H1 (cell line): ENCODE results near the gene PRKCA.

Experiments
- HDAC6 ChIP-seq: IDR thresholded peaks from one replicate; pipeline ENCODE4 v1.7.1; 2012; ENCODE audit warnings: low read depth, mild to moderate bottlenecking, inconsistent platforms, low read length, moderate library complexity
- MAFK ChIP-seq: IDR thresholded peaks from 2 replicates; pipeline ENCODE4 v1.6.1; 2012; ENCODE audit warnings: low read depth, mild to moderate bottlenecking, improper control_type of control experiment, low read length
- TF ChIP-seq, protein P1 (sequence below), 3 experiments: IDR thresholded peaks; 1 replicate in 2 of 3; 2 replicates in 1 of 3; pipeline versions ENCODE4 v1.5.1 to v1.6.1; 2011; ENCODE audit warnings: low read length in 3 of 3, mild to moderate bottlenecking in 3 of 3, inconsistent platforms in 2 of 3, low read depth in 1 of 3, moderate library complexity in 1 of 3; ENCODE audit not compliant: insufficient read depth in 1 of 3; ENCODE audit errors: control extremely low read depth in 1 of 3

DNA sequence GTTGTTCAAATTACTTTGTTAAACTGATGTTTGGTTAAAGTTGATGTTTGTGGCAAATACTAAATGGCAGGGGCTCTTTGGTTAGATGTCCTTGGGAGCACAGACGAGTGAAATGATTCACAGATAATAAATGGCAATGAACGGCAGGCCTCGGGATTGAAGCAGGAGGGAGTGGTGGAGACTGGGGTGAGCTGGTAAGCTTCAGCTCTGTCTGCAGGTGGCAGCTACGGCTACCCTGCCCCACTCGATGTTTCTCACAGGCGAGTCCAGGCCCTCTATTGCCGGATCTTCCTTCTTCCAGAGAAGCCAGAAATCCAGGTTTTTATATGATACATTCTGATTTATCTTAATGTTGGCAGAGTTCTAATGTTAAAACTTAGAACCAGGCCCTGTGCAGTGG, 387.8 kb downstream of the PRKCA start:
- TF ChIP-seq MAFK (no peak), HDAC6 (no peak)
- TF ChIP-seq, protein P1, sequence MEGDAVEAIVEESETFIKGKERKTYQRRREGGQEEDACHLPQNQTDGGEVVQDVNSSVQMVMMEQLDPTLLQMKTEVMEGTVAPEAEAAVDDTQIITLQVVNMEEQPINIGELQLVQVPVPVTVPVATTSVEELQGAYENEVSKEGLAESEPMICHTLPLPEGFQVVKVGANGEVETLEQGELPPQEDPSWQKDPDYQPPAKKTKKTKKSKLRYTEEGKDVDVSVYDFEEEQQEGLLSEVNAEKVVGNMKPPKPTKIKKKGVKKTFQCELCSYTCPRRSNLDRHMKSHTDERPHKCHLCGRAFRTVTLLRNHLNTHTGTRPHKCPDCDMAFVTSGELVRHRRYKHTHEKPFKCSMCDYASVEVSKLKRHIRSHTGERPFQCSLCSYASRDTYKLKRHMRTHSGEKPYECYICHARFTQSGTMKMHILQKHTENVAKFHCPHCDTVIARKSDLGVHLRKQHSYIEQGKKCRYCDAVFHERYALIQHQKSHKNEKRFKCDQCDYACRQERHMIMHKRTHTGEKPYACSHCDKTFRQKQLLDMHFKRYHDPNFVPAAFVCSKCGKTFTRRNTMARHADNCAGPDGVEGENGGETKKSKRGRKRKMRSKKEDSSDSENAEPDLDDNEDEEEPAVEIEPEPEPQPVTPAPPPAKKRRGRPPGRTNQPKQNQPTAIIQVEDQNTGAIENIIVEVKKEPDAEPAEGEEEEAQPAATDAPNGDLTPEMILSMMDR (IDR thresholded peaks at IDR 0.05; ENCODE audit: control extremely low read depth in 1 of 3, insufficient read depth in 1 of 3, low read depth in 1 of 3, low read length in 3 of 3) = no peak
